Stimulated activated effector memory CD8-positive, alpha-beta T cell treated with anti-CD3 and anti-CD28 coated beads, Interleukin-12 subunit alpha, Interleukin-12 subunit beta, amount 100 ng/mL, for 72 hours (primary cell): ENCODE results near the gene CYB5B.
A peak's percentile ranks its signal among the peaks of the same experiment; 100 is the strongest.
"Not testable (repeated sequence)": the region's sequence is repeated elsewhere in the genome, so short reads cannot be mapped to it uniquely, and the experiment has no call there.

Experiments
- ATAC-seq: fragments of 150-1000 bp; cut with Tn5 transposase; 2 replicates; pipeline ENCODE4 v1.10.0; 2021
- DNase-seq, 2 donors: peaks; one replicate each; pipeline ENCODE4 v3.0.0; 2021 to 2022; ENCODE audit warnings: low spot score in 2 of 2
- H3K27ac Mint-ChIP-seq: one replicate; pipeline ENCODE4 v1.8.0; 2022; ENCODE audit warnings: mild to moderate bottlenecking, mixed read lengths
- H3K36me3 Mint-ChIP-seq: one replicate; pipeline ENCODE4 v1.8.0; 2022; ENCODE audit warnings: mild to moderate bottlenecking, mixed read lengths
- H3K4me1 Mint-ChIP-seq: one replicate; pipeline ENCODE4 v1.8.0; 2022; ENCODE audit warnings: mixed read lengths
- H3K4me3 Mint-ChIP-seq: one replicate; pipeline ENCODE4 v1.8.0; 2022; ENCODE audit warnings: mild to moderate bottlenecking, mixed read lengths
- H3K9me3 Mint-ChIP-seq: one replicate; pipeline ENCODE4 v1.8.0; 2022; ENCODE audit warnings: mixed read lengths

The CYB5B gene

GRCh38 chr16:69424935-69425784 lies 741 bp downstream of the CYB5B start:
- peak overlapping the region; percentile 95 for H3K27ac Mint-ChIP-seq
- ATAC-seq (no peak), DNase-seq (no peak)
- H3K4me1 Mint-ChIP-seq: peaks cover 31% of the 10 kb centered on the region
- H3K4me3 Mint-ChIP-seq: peak overlapping the region; percentile 97
- H3K36me3 Mint-ChIP-seq: peaks cover 59% of the 10 kb centered on the region
- peaks cover 6% of the 10 kb centered on the region for H3K9me3 Mint-ChIP-seq

- DNase-seq (no peak), ATAC-seq (no peak)
- peaks cover 38% of the 10 kb centered on the region for H3K4me1 Mint-ChIP-seq
- H3K36me3 Mint-ChIP-seq: peaks cover 94% of the 10 kb centered on the region
- H3K4me3 Mint-ChIP-seq: no peak overlapping the region
- no peak overlapping the region for H3K27ac Mint-ChIP-seq
- peaks cover 6% of the 10 kb centered on the region for H3K9me3 Mint-ChIP-seq
These were observed 4.2 kb downstream of the CYB5B start for GRCh38 chr16:69428652-69429051.

GRCh38 chr16:69429058-69429640 lies 4.7 kb downstream of the CYB5B start:
- not testable (repeated sequence) for ATAC-seq, DNase-seq, H3K4me3 Mint-ChIP-seq, H3K27ac Mint-ChIP-seq, H3K9me3 Mint-ChIP-seq
- H3K36me3 Mint-ChIP-seq: peaks cover 97% of the 10 kb centered on the region
- peaks cover 36% of the 10 kb centered on the region for H3K4me1 Mint-ChIP-seq

GRCh38 chr16:69431948-69432468 lies 7.6 kb downstream of the CYB5B start:
- ATAC-seq (peak; percentile 85), DNase-seq (no peak)
- Mint-ChIP-seq H3K4me3 (no peak overlapping the region), H3K9me3 (peaks cover 6% of the 10 kb centered on the region), H3K27ac (peak overlapping the region; percentile 17), H3K36me3 (peaks cover 88% of the 10 kb centered on the region), H3K4me1 (peaks cover 53% of the 10 kb centered on the region)

GRCh38 chr16:69434066-69434465 lies 9.6 kb downstream of the CYB5B start:
- Mint-ChIP-seq H3K9me3 (no peaks in the 10 kb centered on the region), H3K27ac (no peak overlapping the region), H3K4me1 (peaks cover 63% of the 10 kb centered on the region), H3K36me3 (peaks cover 74% of the 10 kb centered on the region), H3K4me3 (no peak overlapping the region)
- no peak for ATAC-seq
- DNase-seq: no peak

GRCh38 chr16:69435977-69436820 lies 11.8 kb downstream of the CYB5B start:
- DNase-seq (no peak), ATAC-seq (no peak)
- H3K4me1 Mint-ChIP-seq: peaks cover 64% of the 10 kb centered on the region
- H3K9me3 Mint-ChIP-seq: no peaks in the 10 kb centered on the region
- H3K4me3 Mint-ChIP-seq: no peak overlapping the region
- no peak overlapping the region for H3K27ac Mint-ChIP-seq
- peaks cover 53% of the 10 kb centered on the region for H3K36me3 Mint-ChIP-seq

GRCh38 chr16:69436896-69437295 lies 12.5 kb downstream of the CYB5B start:
- no peak overlapping the region for H3K27ac Mint-ChIP-seq
- no peaks in the 10 kb centered on the region for H3K9me3 Mint-ChIP-seq
- peaks cover 59% of the 10 kb centered on the region for H3K4me1 Mint-ChIP-seq
- H3K36me3 Mint-ChIP-seq: peaks cover 46% of the 10 kb centered on the region
- H3K4me3 Mint-ChIP-seq: no peak overlapping the region
- ATAC-seq (no peak), DNase-seq (no peak)

- ATAC-seq: peak; percentile 86
- Mint-ChIP-seq H3K27ac (peak overlapping the region; percentile 48), H3K4me3 (peak overlapping the region; percentile 29), H3K4me1 (peaks cover 55% of the 10 kb centered on the region), H3K36me3 (peaks cover 37% of the 10 kb centered on the region), H3K9me3 (no peaks in the 10 kb centered on the region)
- DNase-seq: no peak
These were observed 14.0 kb downstream of the CYB5B start for GRCh38 chr16:69438465-69438864.

GRCh38 chr16:69440250-69440649 lies 15.8 kb downstream of the CYB5B start:
- peaks cover 21% of the 10 kb centered on the region for H3K36me3 Mint-ChIP-seq
- no peaks in the 10 kb centered on the region for H3K9me3 Mint-ChIP-seq
- peak overlapping the region; percentile 45 for H3K27ac Mint-ChIP-seq
- ATAC-seq: no peak
- H3K4me1 Mint-ChIP-seq: peaks cover 52% of the 10 kb centered on the region
- no peak for DNase-seq
- H3K4me3 Mint-ChIP-seq: no peak overlapping the region

- Mint-ChIP-seq H3K27ac (peak overlapping the region; percentile 45), H3K4me1 (peaks cover 49% of the 10 kb centered on the region), H3K36me3 (peaks cover 21% of the 10 kb centered on the region)
- H3K4me3 Mint-ChIP-seq, H3K9me3 Mint-ChIP-seq, DNase-seq, ATAC-seq: not testable (repeated sequence)
These were observed 16.6 kb downstream of the CYB5B start for GRCh38 chr16:69441030-69441429.

- Mint-ChIP-seq H3K27ac (peak overlapping the region; percentile 91), H3K9me3 (no peaks in the 10 kb centered on the region), H3K4me1 (peaks cover 34% of the 10 kb centered on the region), H3K4me3 (peak overlapping the region; percentile 71), H3K36me3 (peaks cover 33% of the 10 kb centered on the region)
- ATAC-seq (peak; percentile 78), DNase-seq (no peak)
These were observed 19.7 kb downstream of the CYB5B start for GRCh38 chr16:69443927-69444631.

GRCh38 chr16:69444873-69445517 lies 20.6 kb downstream of the CYB5B start:
- Mint-ChIP-seq H3K9me3 (no peaks in the 10 kb centered on the region), H3K27ac (peak overlapping the region; percentile 91), H3K36me3 (peaks cover 42% of the 10 kb centered on the region), H3K4me1 (peaks cover 35% of the 10 kb centered on the region), H3K4me3 (peak overlapping the region; percentile 71)
- ATAC-seq: peak; percentile 56
- DNase-seq: no peak

- no peak for ATAC-seq
- H3K9me3 Mint-ChIP-seq: no peaks in the 10 kb centered on the region
- DNase-seq: no peak
- H3K36me3 Mint-ChIP-seq: peaks cover 71% of the 10 kb centered on the region
- peaks cover 23% of the 10 kb centered on the region for H3K4me1 Mint-ChIP-seq
- H3K4me3 Mint-ChIP-seq: no peak overlapping the region
- no peak overlapping the region for H3K27ac Mint-ChIP-seq
These were observed 24.2 kb downstream of the CYB5B start for GRCh38 chr16:69448470-69449193.

GRCh38 chr16:69451166-69451565 lies 26.7 kb downstream of the CYB5B start:
- no peaks in the 10 kb centered on the region for H3K9me3 Mint-ChIP-seq
- no peak for DNase-seq
- no peak overlapping the region for H3K27ac Mint-ChIP-seq
- H3K4me3 Mint-ChIP-seq: no peak overlapping the region
- peaks cover 24% of the 10 kb centered on the region for H3K4me1 Mint-ChIP-seq
- H3K36me3 Mint-ChIP-seq: peaks cover 86% of the 10 kb centered on the region
- ATAC-seq: no peak
